ENCODE measurements around the gene TBCCD1.
A peak's percentile ranks its signal among the peaks of the same experiment; 100 is the strongest.
"Not testable (repeated sequence)": the region's sequence is repeated elsewhere in the genome, so short reads cannot be mapped to it uniquely, and the experiment has no call there.

Gene TBCCD1

GRCh38 chr3:186596568-186597287, 29.6 kb upstream of the TBCCD1 start:
- no peak for DNase-seq

- no peak for DNase-seq
Measured at GRCh38 chr3:186594591-186595113, 27.5 kb upstream of the TBCCD1 start.

- DNase-seq: no peak
Measured at GRCh38 chr3:186593862-186594261, 26.7 kb upstream of the TBCCD1 start.

- DNase-seq: no peak
Measured at GRCh38 chr3:186592682-186593081, 25.5 kb upstream of the TBCCD1 start.

GRCh38 chr3:186590580-186591295, 23.6 kb upstream of the TBCCD1 start:
- no peak for DNase-seq

GRCh38 chr3:186589856-186590579, 22.9 kb upstream of the TBCCD1 start:
- no peak for DNase-seq

GRCh38 chr3:186589121-186589520, 22.0 kb upstream of the TBCCD1 start:
- no peak for DNase-seq

GRCh38 chr3:186588632-186589031, 21.5 kb upstream of the TBCCD1 start:
- DNase-seq: no peak

GRCh38 chr3:186587183-186587582, 20.0 kb upstream of the TBCCD1 start:
- DNase-seq: no peak

GRCh38 chr3:186586245-186586644, 19.1 kb upstream of the TBCCD1 start:
- DNase-seq: not testable (repeated sequence)

- no peak for DNase-seq
Measured at GRCh38 chr3:186583831-186584230, 16.7 kb upstream of the TBCCD1 start.

GRCh38 chr3:186582541-186582940, 15.4 kb upstream of the TBCCD1 start:
- DNase-seq: no peak

GRCh38 chr3:186580785-186581184, 13.6 kb upstream of the TBCCD1 start:
- no peak for DNase-seq

GRCh38 chr3:186577521-186577920, 10.4 kb upstream of the TBCCD1 start:
- no peak for DNase-seq

- DNase-seq: no peak
Measured at GRCh38 chr3:186571644-186572013, 4.5 kb upstream of the TBCCD1 start.

GRCh38 chr3:186570941-186571643, 4.0 kb upstream of the TBCCD1 start:
- DNase-seq: no peak

GRCh38 chr3:186570096-186570940, 3.2 kb upstream of the TBCCD1 start, which contains the start of gene DNAJB11:
TSS of gene DNAJB11 (plus strand) at chr3:186570720. CDS start at chr3:186570898, 178 bp downstream.
- DNase-seq: peak; percentile 97 to 98

GRCh38 chr3:186569779-186570095, 2.6 kb upstream of the TBCCD1 start:
- DNase-seq: no peak

GRCh38 chr3:186569361-186569760, 2.2 kb upstream of the TBCCD1 start:
- not testable (repeated sequence) for DNase-seq

- DNase-seq: no peak
Measured at GRCh38 chr3:186566772-186567071, 417 bp downstream of the TBCCD1 start.

- DNase-seq: no peak
Measured at GRCh38 chr3:186564586-186564985, 2.6 kb downstream of the TBCCD1 start.

GRCh38 chr3:186552408-186553031, 14.6 kb downstream of the TBCCD1 start:
- DNase-seq: no peak

Data from activated CD4-positive, alpha-beta T cell treated with anti-CD3 and anti-CD28 coated beads, Interleukin-2, amount 50 U/mL, for 48 hours (primary cell).